Stimulated activated CD4-positive, alpha-beta T cell treated with anti-CD3 and anti-CD28 coated beads, TNF-alpha, amount 100 ng/mL, for 24 hours (primary cell): ENCODE measurements around the gene RAB42.
"Not testable (repeated sequence)": the region's sequence is repeated elsewhere in the genome, so short reads cannot be mapped to it uniquely, and the experiment has no call there.

Experiments
- DNase-seq, 3 experiments: peaks; one replicate each; pipeline ENCODE4 v3.0.0-alpha.2; 2020; ENCODE audit warnings: low read depth in 3 of 3

RAB42 gene

GRCh38 chr1:28586585-28587391 is 5.3 kb upstream of the RAB42 start:
- not testable (repeated sequence) for DNase-seq

GRCh38 chr1:28592321-28593071 is 431 bp downstream of the RAB42 start:
- DNase-seq = no peak

GRCh38 chr1:28593988-28594356 is 1.9 kb downstream of the RAB42 start:
- not testable (repeated sequence) for DNase-seq

GRCh38 chr1:28594686-28595411 is 2.8 kb downstream of the RAB42 start:
- not testable (repeated sequence) for DNase-seq

GRCh38 chr1:28595412-28596191 is 3.5 kb downstream of the RAB42 start:
- DNase-seq = no peak

GRCh38 chr1:28596276-28596675 is 4.2 kb downstream of the RAB42 start:
- not testable (repeated sequence) for DNase-seq

GRCh38 chr1:28601696-28602095 is 9.6 kb downstream of the RAB42 start:
- DNase-seq = no peak

GRCh38 chr1:28602536-28603439 is 10.7 kb downstream of the RAB42 start:
- no peak for DNase-seq

GRCh38 chr1:28604411-28604810 is 12.3 kb downstream of the RAB42 start:
- DNase-seq = no peak

- DNase-seq = no peak
These were observed 12.9 kb downstream of the RAB42 start for GRCh38 chr1:28604962-28605361.

GRCh38 chr1:28606771-28607170 is 14.7 kb downstream of the RAB42 start:
- no peak for DNase-seq

GRCh38 chr1:28613175-28613574 is 21.1 kb downstream of the RAB42 start:
- no peak for DNase-seq

- no peak for DNase-seq
These were observed 39.6 kb downstream of the RAB42 start for GRCh38 chr1:28631713-28632112.

- no peak for DNase-seq
These were observed 40.5 kb downstream of the RAB42 start for GRCh38 chr1:28632560-28632959.

- DNase-seq = no peak
These were observed 48.7 kb downstream of the RAB42 start for GRCh38 chr1:28640766-28641165.

- no peak for DNase-seq
These were observed 50.2 kb downstream of the RAB42 start for GRCh38 chr1:28642056-28642846.

- DNase-seq = peak; percentile 82 to 87 (median 86)
These were observed 51.0 kb downstream of the RAB42 start, which contains the start of gene TAF12 for GRCh38 chr1:28642847-28643635. Gene TAF12 (minus strand): TSS chr1:28643067. CDS start chr1:28622081, 20,986 bp downstream.

- DNase-seq = no peak
These were observed 52.4 kb downstream of the RAB42 start for GRCh38 chr1:28644494-28644893.
